Breast epithelium (tissue), 3 donors: ENCODE results near the gene SEPTIN11.

Experiments used
- POLR2A ChIP-seq: fragments of 450-650 bp; IDR thresholded peaks from one replicate; pipeline ENCODE4 v1.6.1; 2016; ENCODE audit warnings: antibody characterized with exemption, mild to moderate bottlenecking, moderate library complexity
- TF ChIP-seq, protein P1 (sequence below), 3 donors: fragments of 450-650 bp; IDR thresholded peaks; one replicate each; pipeline ENCODE4 v1.5.1; 2016 to 2017; ENCODE audit warnings: antibody characterized with exemption in 3 of 3, mild to moderate bottlenecking in 3 of 3, moderate library complexity in 3 of 3

DNA sequence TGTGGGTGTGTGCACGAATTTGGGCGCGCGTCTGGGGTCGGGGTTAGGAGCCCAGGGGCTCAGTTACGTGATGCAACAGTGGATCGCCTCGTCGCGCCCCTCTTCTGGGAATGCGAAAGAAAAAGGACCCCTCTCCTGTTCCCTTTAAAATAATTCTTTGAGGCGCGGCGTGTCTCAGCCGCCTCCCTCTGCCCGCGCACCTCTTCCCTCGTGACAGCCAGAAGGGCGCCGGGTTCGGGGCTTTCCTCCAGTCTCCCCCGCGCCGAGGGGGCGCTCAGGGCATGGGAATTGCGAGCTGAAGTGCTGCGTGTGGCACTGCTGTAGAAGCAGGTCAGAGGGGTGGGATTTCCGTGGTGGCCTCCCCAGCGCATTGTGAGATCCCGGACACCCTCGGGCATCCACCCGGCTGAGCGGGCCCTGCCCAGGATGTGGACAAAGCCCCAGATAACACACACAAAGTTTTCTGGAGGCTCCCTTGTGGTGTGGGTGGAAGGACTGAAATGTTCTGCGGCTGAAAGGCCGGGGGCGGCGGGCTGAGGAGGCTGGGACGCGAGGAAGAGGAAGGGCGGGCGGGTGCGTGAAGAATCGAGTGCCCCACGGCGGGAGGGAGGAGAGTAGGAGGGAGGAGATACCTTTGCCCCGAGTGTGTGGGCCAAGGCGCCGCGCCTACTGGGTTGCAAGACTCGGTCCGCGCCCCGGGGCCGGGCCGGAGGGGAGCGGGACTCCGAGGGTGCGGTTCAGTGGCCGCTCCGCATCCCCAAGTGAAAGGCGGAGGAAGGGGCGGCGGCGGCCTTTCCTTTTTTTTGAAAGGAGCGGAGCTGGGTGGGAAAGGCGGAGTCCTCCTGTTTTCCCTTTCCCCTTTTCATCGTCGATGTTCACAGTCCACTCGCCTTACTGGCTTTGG lies 752 bp downstream of the SEPTIN11 start:
- TF ChIP-seq, protein P1, sequence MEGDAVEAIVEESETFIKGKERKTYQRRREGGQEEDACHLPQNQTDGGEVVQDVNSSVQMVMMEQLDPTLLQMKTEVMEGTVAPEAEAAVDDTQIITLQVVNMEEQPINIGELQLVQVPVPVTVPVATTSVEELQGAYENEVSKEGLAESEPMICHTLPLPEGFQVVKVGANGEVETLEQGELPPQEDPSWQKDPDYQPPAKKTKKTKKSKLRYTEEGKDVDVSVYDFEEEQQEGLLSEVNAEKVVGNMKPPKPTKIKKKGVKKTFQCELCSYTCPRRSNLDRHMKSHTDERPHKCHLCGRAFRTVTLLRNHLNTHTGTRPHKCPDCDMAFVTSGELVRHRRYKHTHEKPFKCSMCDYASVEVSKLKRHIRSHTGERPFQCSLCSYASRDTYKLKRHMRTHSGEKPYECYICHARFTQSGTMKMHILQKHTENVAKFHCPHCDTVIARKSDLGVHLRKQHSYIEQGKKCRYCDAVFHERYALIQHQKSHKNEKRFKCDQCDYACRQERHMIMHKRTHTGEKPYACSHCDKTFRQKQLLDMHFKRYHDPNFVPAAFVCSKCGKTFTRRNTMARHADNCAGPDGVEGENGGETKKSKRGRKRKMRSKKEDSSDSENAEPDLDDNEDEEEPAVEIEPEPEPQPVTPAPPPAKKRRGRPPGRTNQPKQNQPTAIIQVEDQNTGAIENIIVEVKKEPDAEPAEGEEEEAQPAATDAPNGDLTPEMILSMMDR (IDR thresholded peaks at IDR 0.05) = no peak
- TF ChIP-seq POLR2A = no peak
